Brain microvascular endothelial cell (primary cell): ENCODE measurements around the gene FAM72A.
A peak's percentile ranks its signal among the peaks of the same experiment; 100 is the strongest.
"Not testable (repeated sequence)": the region's sequence is repeated elsewhere in the genome, so short reads cannot be mapped to it uniquely, and the experiment has no call there.

Experiments used
- DNase-seq: peaks from one replicate; pipeline ENCODE4 v3.0.0-alpha.2; 2020
- H3K27ac ChIP-seq: fragments of 250-450 bp; sonication (Bioruptor Pico); 2 replicates; pipeline ENCODE4 v1.5.1; 2020; ENCODE audit warnings: mild to moderate bottlenecking, moderate library complexity
- H3K27me3 ChIP-seq: fragments of 250-450 bp; sonication (Bioruptor Pico); replicated peaks from 2 replicates; pipeline ENCODE4 v1.5.1; 2020; ENCODE audit warnings: mild to moderate bottlenecking
- H3K36me3 ChIP-seq: fragments of 250-450 bp; sonication (Bioruptor Pico); replicated peaks from 2 replicates; pipeline ENCODE4 v1.5.1; 2020; ENCODE audit warnings: mild to moderate bottlenecking
- H3K4me3 ChIP-seq: 2 replicates; pipeline ENCODE4 v1.5.1; 2011; ENCODE audit warnings: low read depth, mild to moderate bottlenecking, control low read depth, low read length, moderate library complexity
- in situ Hi-C: cut with HindIII; loops from 2 replicates; pipeline ENCODE4 v1.10.0; 2017; ENCODE audit warnings: low sequenced_read_pairs, low pct_ligation_motif_present

Gene FAM72A

GRCh38 chr1:206224190-206224776, 21.6 kb upstream of the FAM72A start:
- DNase-seq, in situ Hi-C loops, H3K27me3 ChIP-seq, H3K27ac ChIP-seq, H3K36me3 ChIP-seq, H3K4me3 ChIP-seq: not testable (repeated sequence)

DNA sequence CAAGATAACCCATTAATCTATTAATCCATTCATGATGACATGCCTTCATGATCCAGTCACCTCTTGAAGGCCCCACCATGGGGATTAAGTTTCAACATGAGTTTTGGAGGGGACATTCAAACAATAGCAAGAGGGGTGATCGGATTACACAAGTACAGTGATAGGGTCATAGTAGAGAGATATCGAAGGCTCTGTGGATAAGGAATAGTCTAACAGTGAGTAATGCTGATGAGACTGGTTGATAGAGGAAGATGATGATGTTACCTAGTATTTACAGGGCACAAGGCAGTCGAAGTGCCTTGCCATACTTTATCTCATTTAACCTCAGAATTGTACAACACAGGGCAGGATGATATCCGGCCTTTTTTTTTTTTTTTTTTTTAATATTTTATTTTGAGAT, 18.9 kb upstream of the FAM72A start:
- H3K27me3 ChIP-seq, DNase-seq, H3K36me3 ChIP-seq, in situ Hi-C loops, H3K27ac ChIP-seq, H3K4me3 ChIP-seq: not testable (repeated sequence)

GRCh38 chr1:206220332-206221000, 17.8 kb upstream of the FAM72A start:
- H3K4me3 ChIP-seq, H3K27me3 ChIP-seq, in situ Hi-C loops, H3K36me3 ChIP-seq: not testable (repeated sequence)
- peak overlapping the region; percentile 47 for H3K27ac ChIP-seq
- peak; percentile 14 for DNase-seq

DNA sequence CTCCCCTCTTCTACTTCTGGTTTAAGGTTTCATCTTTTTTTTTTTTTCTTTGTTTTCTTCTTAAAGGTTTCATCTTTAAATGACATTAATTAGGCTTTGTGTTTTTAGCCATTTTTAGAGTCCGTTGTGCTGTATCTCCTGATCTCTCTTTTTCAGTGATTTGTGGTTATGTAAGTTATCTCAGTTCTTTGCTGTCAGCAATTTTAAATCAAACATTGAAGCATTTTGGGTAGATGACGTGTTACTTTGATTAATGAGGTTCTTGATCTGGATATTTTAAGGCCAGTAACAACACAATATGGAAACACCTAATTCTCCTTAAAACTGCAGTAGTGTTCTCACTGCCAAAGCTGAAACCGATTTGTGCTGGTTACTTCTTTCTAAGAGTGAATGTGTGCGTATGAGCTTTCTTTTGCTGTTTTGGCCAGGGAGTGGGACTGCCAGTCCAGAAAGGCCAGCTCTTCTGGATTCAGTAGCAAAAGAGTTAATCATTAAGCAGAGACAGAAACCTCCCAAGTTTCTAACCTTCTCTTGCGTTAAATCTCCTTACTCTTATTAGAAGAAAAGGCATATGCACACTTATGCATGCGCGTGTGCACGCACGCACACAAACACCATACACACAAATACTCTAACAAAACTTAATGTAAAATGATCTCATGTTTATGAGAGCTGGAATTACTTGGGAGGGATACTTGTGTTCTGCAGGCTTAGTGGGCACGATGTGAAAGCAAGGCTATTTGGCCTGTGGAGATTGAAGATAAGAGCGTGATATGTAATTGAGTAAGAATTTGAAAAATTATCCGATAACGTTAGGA, 17.1 kb upstream of the FAM72A start:
- H3K36me3 ChIP-seq, H3K27me3 ChIP-seq, in situ Hi-C loops, H3K4me3 ChIP-seq, H3K27ac ChIP-seq, DNase-seq: not testable (repeated sequence)

- H3K27me3 ChIP-seq, DNase-seq, H3K27ac ChIP-seq, H3K36me3 ChIP-seq, H3K4me3 ChIP-seq, in situ Hi-C loops: not testable (repeated sequence)
Observed at GRCh38 chr1:206218765-206219164, 16.1 kb upstream of the FAM72A start.

DNA sequence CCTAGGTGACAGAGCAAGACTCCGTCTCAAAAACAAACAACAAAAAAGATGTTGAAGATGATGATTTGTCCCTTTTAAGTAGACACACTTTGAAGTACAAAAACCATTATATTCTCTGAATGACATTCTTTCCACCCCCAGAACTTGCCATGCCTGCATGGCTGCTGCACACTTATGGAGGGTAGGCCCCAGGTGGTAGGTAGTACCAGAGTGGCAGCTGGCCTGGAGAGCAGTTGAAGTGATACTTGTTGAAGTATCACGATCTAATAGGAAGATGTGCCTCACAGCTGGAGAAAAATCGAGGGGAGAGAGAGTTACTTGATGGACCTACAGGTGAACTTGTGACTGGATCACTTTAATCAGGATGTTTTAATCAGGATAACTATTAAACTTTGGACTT, 15.6 kb upstream of the FAM72A start:
- in situ Hi-C loops, H3K27ac ChIP-seq, H3K27me3 ChIP-seq, H3K36me3 ChIP-seq, DNase-seq, H3K4me3 ChIP-seq: not testable (repeated sequence)

DNA sequence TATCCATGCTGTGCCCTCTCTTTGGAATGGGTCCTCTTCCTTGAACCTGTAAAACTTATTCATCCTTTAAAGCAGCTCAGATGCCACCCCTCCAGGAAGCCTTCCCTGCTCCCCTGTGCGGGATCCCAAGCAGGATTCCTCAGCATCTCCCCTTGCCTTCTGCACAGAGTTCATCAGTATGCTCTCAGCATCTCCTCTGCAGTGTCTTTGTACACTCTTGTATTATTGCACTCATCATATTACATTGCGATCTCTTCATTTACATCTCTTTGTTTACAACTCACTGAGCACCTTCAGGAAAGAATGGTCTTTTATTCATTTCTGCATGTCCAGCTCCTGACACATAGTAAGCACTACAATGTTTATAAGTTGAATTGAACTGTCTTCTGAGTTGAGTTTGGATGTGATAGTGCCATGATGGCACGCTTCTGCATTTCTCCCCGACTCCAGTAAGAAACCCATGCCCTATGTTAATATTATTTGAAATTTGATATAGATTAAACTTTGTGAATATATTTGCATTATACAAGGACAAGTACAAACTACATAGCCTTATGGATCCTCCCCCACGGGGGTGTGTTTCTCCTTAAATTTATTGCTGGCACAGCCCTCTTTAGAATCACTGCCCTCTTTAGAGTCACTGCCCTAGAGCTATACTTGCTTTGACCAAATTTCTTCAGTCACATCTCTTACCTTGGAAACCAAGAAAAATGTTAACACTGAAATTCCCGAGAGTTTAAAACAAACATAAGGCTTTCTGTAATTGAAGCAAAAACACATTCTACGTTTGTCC, 13.2 kb upstream of the FAM72A start:
- in situ Hi-C loops, DNase-seq, H3K36me3 ChIP-seq: not testable (repeated sequence)

GRCh38 chr1:206210802-206211201, 8.2 kb upstream of the FAM72A start:
- H3K27ac ChIP-seq, H3K4me3 ChIP-seq, DNase-seq, H3K36me3 ChIP-seq, in situ Hi-C loops, H3K27me3 ChIP-seq: not testable (repeated sequence)

More for the DNA sequence above, 13.2 kb upstream of the FAM72A start:
- H3K4me3 ChIP-seq, H3K27me3 ChIP-seq, H3K27ac ChIP-seq: not testable (repeated sequence)

GRCh38 chr1:206205569-206205968, 2.9 kb upstream of the FAM72A start:
- DNase-seq, H3K27ac ChIP-seq, in situ Hi-C loops, H3K27me3 ChIP-seq, H3K36me3 ChIP-seq: not testable (repeated sequence)
- peak overlapping the region; percentile 26 for H3K4me3 ChIP-seq

DNA sequence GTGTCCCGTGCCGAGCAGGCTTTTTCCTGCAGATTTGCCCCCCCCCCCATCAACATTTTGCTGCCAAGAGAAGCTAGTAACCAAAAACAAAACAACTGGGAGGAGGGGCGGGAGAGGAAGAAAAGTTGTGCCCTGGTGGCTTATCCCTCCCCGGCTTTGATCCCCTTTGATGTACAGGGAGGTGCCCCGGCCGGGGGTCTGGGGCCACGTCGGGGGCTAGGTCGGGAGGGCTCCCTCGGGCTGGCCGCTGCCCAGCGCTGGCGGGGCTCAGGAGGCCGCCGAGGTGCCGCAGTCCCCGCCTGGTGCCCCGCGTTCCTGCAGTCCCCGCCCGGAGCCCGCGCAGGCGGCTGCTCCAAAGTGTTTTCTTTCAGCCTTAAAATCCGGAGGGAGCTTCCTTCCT, 2.2 kb upstream of the FAM72A start:
- in situ Hi-C loops, DNase-seq, H3K36me3 ChIP-seq, H3K27me3 ChIP-seq: not testable (repeated sequence)
- H3K4me3 ChIP-seq = peak overlapping the region; percentile 48
- peak overlapping the region; percentile 61 for H3K27ac ChIP-seq

GRCh38 chr1:206204159-206204511, 1.5 kb upstream of the FAM72A start:
- DNase-seq, in situ Hi-C loops, H3K36me3 ChIP-seq, H3K27ac ChIP-seq, H3K27me3 ChIP-seq: not testable (repeated sequence)
- H3K4me3 ChIP-seq = peak overlapping the region; percentile 55

DNA sequence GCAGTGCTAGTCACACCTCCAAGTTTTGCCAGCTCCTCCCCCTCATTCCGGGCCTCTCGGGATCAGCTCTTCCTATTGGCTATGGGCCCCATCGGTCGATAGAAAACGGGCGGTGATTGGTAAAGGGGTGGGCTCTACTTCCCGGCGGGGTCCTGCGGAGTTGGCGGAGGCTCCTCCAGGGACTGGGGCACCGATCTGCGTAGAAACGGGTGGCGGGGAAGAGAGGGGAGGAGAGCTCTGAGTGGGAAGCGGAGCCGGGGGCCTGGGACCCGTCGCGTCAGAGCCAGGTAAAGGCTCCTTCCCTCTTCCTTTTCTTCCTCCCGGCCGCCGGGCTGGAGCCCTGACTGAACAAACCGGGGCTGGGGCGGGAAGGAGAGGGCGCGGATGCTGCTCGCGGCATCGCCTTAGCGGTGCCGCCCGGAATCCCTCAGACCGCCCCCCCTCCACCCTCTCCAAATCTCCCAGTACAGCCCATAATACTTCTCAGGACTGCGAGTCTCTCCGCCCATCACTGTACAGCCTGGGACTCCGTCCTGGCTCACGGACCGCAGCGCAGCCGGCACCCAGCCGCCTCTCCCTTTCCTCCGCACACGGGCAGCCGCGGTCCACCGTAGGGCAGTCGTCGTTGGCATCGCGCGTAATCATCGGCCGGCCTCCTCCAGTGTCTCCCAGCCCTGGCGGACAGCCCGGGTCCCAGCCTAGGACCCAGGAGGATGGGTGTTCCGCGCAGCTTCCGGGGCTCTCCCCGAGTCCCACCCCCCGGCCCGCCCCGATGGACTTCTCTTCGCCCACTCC, 922 bp upstream of the FAM72A start, which contains the start of gene SRGAP2:
TSS of gene SRGAP2 (plus strand) at position 178 of the 795 bp plus-strand sequence. CDS start 2,430 bp downstream, outside the sequence.
- DNase-seq = peak; percentile 64
- H3K27me3 ChIP-seq, in situ Hi-C loops, H3K27ac ChIP-seq, H3K36me3 ChIP-seq: not testable (repeated sequence)
- peak within 1 kb of the TSS; percentile 55 for H3K4me3 ChIP-seq

- in situ Hi-C loops, DNase-seq, H3K4me3 ChIP-seq, H3K27me3 ChIP-seq, H3K27ac ChIP-seq, H3K36me3 ChIP-seq: not testable (repeated sequence)
Observed at GRCh38 chr1:206196748-206197424, 5.8 kb downstream of the FAM72A start.
